HCT116 (cell line): ENCODE data around the gene CELF1. TPM values are rescaled to one million over a fixed set of nuclear protein-coding genes. Genes with fewer than 3 reads are reported as not detected.

Experiments
- ATAC-seq: fragments of 200-7000 bp; cut with Tn5 transposase; 2 replicates; pipeline ENCODE4 v1.9.1; 2020; ENCODE audit warnings: mild to moderate bottlenecking, moderate library complexity
- BruUV-seq: library from RNA; stranded (reverse); fragments of 400-500 nt; replicated peaks from 2 replicates; lab custom pipeline; 2021; lab: Mats Ljungman, UMichigan
- CTCF ChIA-PET: fragments of 300-600 bp; sonication (Branson Sonifier 250); formaldehyde crosslinking; loops from one replicate; lab custom pipeline; 2021; ENCODE audit warnings: antibody characterized with exemption; lab: Charles Lee
- POLR2A ChIA-PET: fragments of 300-600, 350-600 bp; sonication (Branson Sonifier 250); formaldehyde crosslinking; loops from one replicate; lab custom pipeline; 2021; ENCODE audit warnings: antibody characterized with exemption; lab: Charles Lee
- RAD21 ChIA-PET, 2 experiments: fragments of 300-600 bp; sonication (Branson Sonifier 250); formaldehyde crosslinking; loops; one replicate each; lab custom pipeline; 2023; ENCODE audit warnings: low total read pairs in 2 of 2; ENCODE audit not compliant: uncharacterized antibody in 2 of 2, unreplicated experiment in 2 of 2, low non-redundant PET in 1 of 2; lab: Charles Lee
- DNase-seq: peaks from one replicate; pipeline ENCODE4 v3.0.0-alpha.2; 2010; ENCODE audit warnings: low read depth, low spot score
- H2AFZ ChIP-seq: fragments of 200-600 bp; shearing (Covaris generic), sonication (generic); 2 replicates; pipeline ENCODE4 v1.6.1; 2017; ENCODE audit warnings: low read depth, mixed run types, mixed read lengths, antibody characterized with exemption, low read length; ENCODE audit not compliant: poor library complexity, severe bottlenecking
- H3K27ac ChIP-seq: 2 replicates; pipeline ENCODE4 v1.5.1; 2012; ENCODE audit warnings: low read depth, low read length
- H3K27me3 ChIP-seq: fragments of 200-600 bp; sonication (generic); 2 replicates; pipeline ENCODE4 v1.6.1; 2016; ENCODE audit warnings: mixed run types, low read length, mixed read lengths; ENCODE audit not compliant: insufficient read depth
- H3K36me3 ChIP-seq, 2 experiments: fragments of 200-500 bp in 1 of 2; fragments of 200-600 bp in 1 of 2; sonication (Bioruptor generic) in 1 of 2; sonication (generic) in 1 of 2; 2 replicates each; pipeline versions ENCODE4 v1.5.1 to v1.6.1; 2014 to 2016; ENCODE audit warnings: low read length in 2 of 2, inconsistent platforms in 1 of 2, mixed read lengths in 1 of 2, mixed run types in 1 of 2; ENCODE audit not compliant: insufficient read depth in 2 of 2, control insufficient read depth in 1 of 2
- H3K4me1 ChIP-seq, 2 experiments: fragments of 200-600 bp in 1 of 2; sonication (generic) in 1 of 2; 2 replicates each; pipeline versions ENCODE4 v1.5.1 to v1.6.1; 2012 to 2017; ENCODE audit warnings: low read length in 2 of 2, inconsistent platforms in 1 of 2, mild to moderate bottlenecking in 1 of 2, mixed read lengths in 1 of 2, mixed run types in 1 of 2, moderate library complexity in 1 of 2; ENCODE audit not compliant: insufficient read depth in 2 of 2, control insufficient read depth in 1 of 2
- H3K4me2 ChIP-seq: fragments of 200-600 bp; sonication (generic); 2 replicates; pipeline ENCODE4 v1.6.1; 2017; ENCODE audit warnings: mixed run types, low read length, mixed read lengths
- H3K4me3 ChIP-seq, 2 experiments: fragments of 200-600 bp in 1 of 2; sonication (generic) in 1 of 2; replicated peaks in 1 of 2; 2 replicates each; pipeline ENCODE4 v1.5.1; 2011 to 2016; ENCODE audit warnings: low read length in 2 of 2, control low read depth in 1 of 2, low read depth in 1 of 2, mild to moderate bottlenecking in 1 of 2, mixed read lengths in 1 of 2, mixed run types in 1 of 2
- H3K79me2 ChIP-seq: fragments of 200-600 bp; sonication (generic); 2 replicates; pipeline ENCODE4 v1.6.1; 2017; ENCODE audit warnings: mild to moderate bottlenecking, mixed run types, low read length, moderate library complexity, mixed read lengths; ENCODE audit not compliant: insufficient read depth
- H3K9ac ChIP-seq: fragments of 200-600 bp; sonication (generic); 2 replicates; pipeline ENCODE4 v1.6.1; 2016; ENCODE audit warnings: low read length, mixed read lengths
- H3K9me2 ChIP-seq: fragments of 200-600 bp; sonication (generic), shearing (Covaris generic); 2 replicates; pipeline ENCODE4 v1.6.1; 2017; ENCODE audit warnings: mixed run types, mild to moderate bottlenecking, moderate library complexity; ENCODE audit not compliant: insufficient read depth
- H3K9me3 ChIP-seq, 2 experiments: fragments of 200-500 bp in 1 of 2; fragments of 200-600 bp in 1 of 2; sonication (Bioruptor generic) in 1 of 2; sonication (generic) in 1 of 2; 2 replicates each; pipeline ENCODE4 v1.6.1; 2014 to 2017; ENCODE audit warnings: low read length in 2 of 2, mixed read lengths in 2 of 2, inconsistent platforms in 1 of 2, low read depth in 1 of 2, mild to moderate bottlenecking in 1 of 2, mixed run types in 1 of 2, moderate library complexity in 1 of 2; ENCODE audit not compliant: control insufficient read depth in 1 of 2, insufficient read depth in 1 of 2
- H4K20me1 ChIP-seq: fragments of 200-600 bp; sonication (generic), shearing (Covaris generic); 2 replicates; pipeline ENCODE4 v1.6.1; 2017; ENCODE audit warnings: mixed run types, mild to moderate bottlenecking, moderate library complexity; ENCODE audit not compliant: insufficient read depth
- CBX3 ChIP-seq: IDR thresholded peaks from 2 replicates; pipeline ENCODE4 v1.6.1; 2012; ENCODE audit warnings: low read depth
- CEBPB ChIP-seq: IDR thresholded peaks from 2 replicates; pipeline ENCODE4 v1.6.1; 2012; ENCODE audit warnings: low read depth
- EZH2 ChIP-seq: fragments of 200-600 bp; sonication (generic); IDR thresholded peaks from 2 replicates; pipeline ENCODE4 v1.6.1; 2017; ENCODE audit warnings: antibody characterized with exemption, mixed run types
- ZFX ChIP-seq: fragments of 450-650 bp; IDR thresholded peaks from 2 replicates; pipeline ENCODE4 v1.6.1; 2017
- intact Hi-C: fragments of 100-400 bp; cut with micrococcal nuclease; formaldehyde crosslinking; loops from 2 replicates; pipeline ENCODE4 v1.10.0; 2022
- total RNA-seq: library from RNA; stranded (reverse); gene quantifications from one replicate; pipeline ENCODE4 v1.2.1, GENCODE V29; 2021; ENCODE audit not compliant: unreplicated experiment
- TF ChIP-seq, protein P1 (sequence below): IDR thresholded peaks from 2 replicates; pipeline ENCODE4 v1.6.1; 2012

CELF1 gene
- total RNA-seq, 1 experiment from 2014 or later = 133 TPM

DNA sequence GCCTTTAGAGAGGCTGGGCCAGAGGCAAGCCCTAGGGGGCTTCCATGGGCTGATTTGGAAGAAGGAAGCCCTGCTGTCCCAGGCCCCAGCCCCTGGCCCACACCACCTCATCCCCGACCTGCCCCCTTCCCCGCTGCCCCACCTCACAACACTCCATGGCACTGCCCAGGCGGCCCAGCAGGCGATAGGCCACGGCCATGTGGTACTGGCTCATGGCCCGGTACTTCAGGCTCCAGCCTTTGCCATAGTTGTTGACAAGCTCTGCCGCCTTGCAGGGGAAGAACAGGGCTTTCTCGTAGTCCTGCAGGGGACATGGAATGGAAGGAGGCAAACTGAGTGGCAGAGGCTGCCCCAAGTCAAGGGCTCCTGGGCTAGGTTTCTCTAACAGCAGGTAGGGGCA is 110.4 kb downstream of the CELF1 start:
- DNase-seq (no peak), ATAC-seq (no peak)
- Histone ChIP-seq H3K79me2 (no peaks in the 10 kb centered on the region), H3K9ac (no peak overlapping the region), H3K4me3 (no peak overlapping the region), H2AFZ (no peak overlapping the region), H3K27me3 (no peaks in the 10 kb centered on the region), H3K9me2 (no peaks in the 10 kb centered on the region), H3K27ac (no peak overlapping the region), H3K36me3 (no peaks in the 10 kb centered on the region), H3K4me1 (no peaks in the 10 kb centered on the region), H3K4me2 (no peak overlapping the region)
- ChIA-PET RAD21 (no interaction called here), CTCF (interaction anchor here (3.1 kb wide), 1 partner anchor 12 kb away, joined by 16 read pairs; no protein-coding TSS in a partner anchor), POLR2A (no interaction called here)
- intact Hi-C loops = no loop called here
- no TSS peak for BruUV-seq
- TF ChIP-seq EZH2 = no peak
- TF ChIP-seq, all 23 proteins: peak for 0
- Histone ChIP-seq H3K9me3 (no peaks in the 10 kb centered on the region), H4K20me1 (no peaks in the 10 kb centered on the region)

DNA sequence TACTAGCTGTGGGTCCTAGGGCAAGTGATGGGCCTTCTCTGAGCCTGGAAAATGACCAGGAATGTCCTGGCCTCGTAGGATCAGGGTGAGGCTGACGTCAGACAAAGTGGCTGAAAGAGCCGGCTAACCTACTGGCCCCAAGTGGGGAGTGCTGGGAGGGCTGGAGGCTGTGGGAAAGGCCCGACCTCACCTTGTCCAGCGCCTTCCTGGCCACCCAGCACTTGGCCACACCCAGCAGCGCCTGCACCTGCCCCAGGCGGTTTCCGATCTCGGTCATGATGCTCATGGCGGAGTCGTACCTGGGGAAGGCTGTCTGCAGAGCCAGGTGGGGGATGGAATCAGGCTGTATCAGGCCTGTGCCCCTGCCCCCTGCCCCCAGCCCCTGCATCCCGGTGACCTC is 111.5 kb downstream of the CELF1 start:
- Histone ChIP-seq H3K4me3 (no peak overlapping the region), H3K79me2 (no peaks in the 10 kb centered on the region), H4K20me1 (no peaks in the 10 kb centered on the region), H3K36me3 (no peaks in the 10 kb centered on the region), H3K27ac (no peak overlapping the region), H3K4me2 (no peak overlapping the region), H3K4me1 (no peaks in the 10 kb centered on the region), H2AFZ (no peak overlapping the region), H3K9ac (no peak overlapping the region), H3K9me2 (no peaks in the 10 kb centered on the region), H3K27me3 (no peaks in the 10 kb centered on the region), H3K9me3 (no peaks in the 10 kb centered on the region)
- intact Hi-C loops = no loop called here
- no peak for TF ChIP-seq ZFX
- TF ChIP-seq, protein P1, sequence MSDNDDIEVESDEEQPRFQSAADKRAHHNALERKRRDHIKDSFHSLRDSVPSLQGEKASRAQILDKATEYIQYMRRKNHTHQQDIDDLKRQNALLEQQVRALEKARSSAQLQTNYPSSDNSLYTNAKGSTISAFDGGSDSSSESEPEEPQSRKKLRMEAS = no peak
- no peak for TF ChIP-seq CEBPB
- no peak for TF ChIP-seq CBX3
- TF ChIP-seq EZH2 = no peak
- CTCF ChIA-PET = no interaction called here
- BruUV-seq = no TSS peak
- RAD21 ChIA-PET = no interaction called here
- POLR2A ChIA-PET = no interaction called here
- DNase-seq (no peak), ATAC-seq (no peak)
